Right renal cortex interstitium (tissue), 3 donors: ENCODE results near the gene WARS2. TPM values are rescaled to one million over a fixed set of nuclear protein-coding genes. Genes with fewer than 3 reads are reported as not detected.

Experiments used
- DNase-seq, 3 donors: peaks; one replicate each; pipeline ENCODE4 v3.0.0-alpha.2; 2013; ENCODE audit warnings: low read depth in 3 of 3, low spot score in 2 of 3
- polyA plus RNA-seq, 3 donors: library from polyadenylated mRNA; unstranded; fragments of 120-200 nt; gene quantifications; one replicate each; pipeline ENCODE4 v1.2.1, GENCODE V29; 2013; ENCODE audit not compliant: insufficient read length in 3 of 3

WARS2 gene
- polyA plus RNA-seq, 3 donors: 19.2 to 22.6 (median 19.3) TPM

DNA sequence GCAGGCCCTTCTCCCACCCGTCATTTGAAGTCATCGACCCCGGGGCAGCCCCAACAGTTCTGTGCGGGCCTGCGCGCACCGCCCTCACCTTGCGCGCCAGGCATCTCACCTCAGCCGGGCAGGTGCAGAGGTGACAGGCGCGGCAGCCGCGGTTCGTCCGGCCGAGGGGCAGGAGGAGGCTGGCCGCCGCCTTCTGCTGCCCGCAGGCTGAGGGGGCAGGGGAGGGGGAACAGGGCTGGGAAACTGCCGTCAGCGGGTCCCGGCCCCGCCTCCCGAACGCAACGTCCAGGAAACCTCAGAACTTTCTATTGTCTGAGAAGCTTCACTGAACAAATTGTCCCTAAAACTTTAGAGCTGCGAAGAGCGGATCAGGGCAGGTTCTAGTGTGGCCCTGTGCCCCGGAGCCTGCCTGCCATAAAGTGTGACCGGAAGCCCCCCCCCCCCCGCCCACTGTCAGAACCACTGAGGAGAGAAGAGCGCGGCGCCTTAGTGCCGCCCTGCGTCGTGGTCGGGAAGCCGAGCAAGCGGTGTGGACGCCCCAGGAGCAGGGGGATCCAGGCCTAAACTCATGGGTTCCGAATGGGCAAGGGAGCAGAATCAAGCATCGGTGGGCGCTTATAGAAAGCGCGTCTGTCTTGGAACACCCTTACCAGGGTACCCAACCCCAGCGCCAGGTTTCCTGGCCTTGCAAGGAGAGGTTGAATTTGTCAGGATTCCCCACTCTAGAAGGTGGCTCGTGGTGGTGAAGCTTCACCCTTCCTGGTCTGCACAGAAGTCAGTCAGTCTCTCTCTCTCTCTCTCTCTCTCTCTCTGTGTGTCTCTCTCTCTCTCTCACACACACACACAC lies 139.0 kb downstream of the WARS2 start:
- DNase-seq: no peak

DNA sequence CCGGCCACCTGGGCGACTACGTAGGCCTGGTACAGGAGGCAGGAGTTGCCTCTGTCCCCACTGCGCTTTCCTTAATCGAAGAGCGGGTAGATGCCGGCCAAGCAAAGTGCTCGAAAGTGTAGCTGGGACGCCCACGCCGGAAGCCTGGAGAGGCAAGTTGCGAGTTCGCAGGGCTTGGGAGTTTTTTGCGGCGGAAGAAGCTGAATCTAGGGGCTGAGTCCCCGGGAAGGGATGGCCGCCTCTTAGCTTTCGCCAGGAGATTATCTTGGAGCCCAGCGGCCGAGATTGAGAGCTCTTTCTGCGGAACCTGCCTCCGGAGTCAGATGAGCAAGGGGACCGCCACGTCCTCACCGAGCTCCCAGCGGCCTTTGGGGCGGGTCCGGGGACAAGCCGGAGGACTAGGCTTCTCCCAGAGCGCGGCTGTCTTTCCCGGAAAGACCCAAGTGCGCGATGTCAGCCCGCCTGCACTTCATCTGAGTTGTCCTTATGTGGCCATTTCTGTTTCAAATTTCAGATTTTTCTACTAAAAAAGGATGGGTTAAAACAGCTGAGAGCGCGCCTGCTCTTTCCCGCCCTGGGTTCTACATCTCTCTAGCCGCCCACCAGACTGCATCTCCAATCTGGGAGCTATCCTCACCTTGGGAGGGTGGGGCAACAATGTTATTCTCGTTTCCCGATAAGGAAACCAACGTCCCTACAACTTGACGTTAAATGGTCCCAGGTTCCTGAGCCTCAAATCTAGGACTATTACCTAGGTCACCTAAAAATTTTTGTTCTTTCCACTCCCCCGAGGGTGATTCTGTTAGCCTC lies 139.9 kb downstream of the WARS2 start:
- no peak for DNase-seq

DNA sequence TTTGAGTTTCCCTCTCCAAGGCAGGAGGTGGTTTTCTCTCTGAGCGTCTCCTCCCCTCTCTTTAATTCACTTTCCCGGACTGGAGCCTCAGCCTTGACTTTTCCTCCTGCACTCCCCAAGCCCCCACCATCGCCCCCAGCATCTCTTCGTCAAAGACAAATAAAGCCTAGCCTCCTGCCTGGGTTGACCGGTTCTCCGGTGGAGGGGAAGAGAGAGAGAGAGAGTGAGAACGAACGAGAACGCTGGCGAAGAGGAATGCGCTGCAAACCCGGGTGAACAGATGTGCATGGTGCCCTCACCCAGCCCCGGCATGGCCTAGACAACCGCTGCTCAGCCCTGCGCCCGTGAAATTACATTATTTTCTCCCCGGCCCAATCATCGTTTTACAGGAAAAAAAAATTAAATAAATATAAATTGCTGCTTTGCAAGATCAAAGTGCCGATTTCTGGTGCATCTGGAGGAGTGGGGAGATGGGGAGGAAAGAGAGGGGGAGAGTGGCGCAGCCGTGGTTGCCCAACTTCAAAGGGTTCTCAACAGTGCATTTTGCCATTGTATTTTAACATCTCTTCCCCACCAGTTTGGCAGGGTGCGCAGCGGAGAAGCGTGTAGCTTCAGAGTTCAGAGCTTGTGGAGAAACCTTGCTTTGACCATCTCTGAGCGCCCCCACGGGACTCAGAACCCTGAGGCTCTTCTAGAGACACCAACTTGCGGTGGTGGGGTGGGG lies 140.9 kb downstream of the WARS2 start:
- DNase-seq: no peak

DNA sequence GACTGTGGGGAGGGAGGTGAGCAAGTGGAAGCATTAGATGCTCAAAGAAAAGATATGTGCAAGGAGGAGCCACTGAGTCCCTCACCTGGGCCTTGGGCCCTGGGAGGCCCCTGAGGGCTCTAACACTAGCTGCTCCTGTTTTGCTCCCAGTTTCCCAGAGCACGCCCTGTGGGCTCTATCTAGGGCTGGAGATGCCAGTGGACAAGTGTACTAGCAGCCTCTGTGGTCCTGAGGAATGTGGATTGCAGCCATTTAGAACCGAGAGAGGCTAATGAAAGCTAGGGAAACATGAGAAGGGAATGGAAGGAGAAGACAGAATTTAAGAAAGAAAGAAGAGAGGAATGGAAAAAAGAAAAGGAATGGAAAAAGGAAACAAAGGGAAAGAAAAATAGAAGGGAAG lies 142.3 kb downstream of the WARS2 start:
- no peak for DNase-seq

DNA sequence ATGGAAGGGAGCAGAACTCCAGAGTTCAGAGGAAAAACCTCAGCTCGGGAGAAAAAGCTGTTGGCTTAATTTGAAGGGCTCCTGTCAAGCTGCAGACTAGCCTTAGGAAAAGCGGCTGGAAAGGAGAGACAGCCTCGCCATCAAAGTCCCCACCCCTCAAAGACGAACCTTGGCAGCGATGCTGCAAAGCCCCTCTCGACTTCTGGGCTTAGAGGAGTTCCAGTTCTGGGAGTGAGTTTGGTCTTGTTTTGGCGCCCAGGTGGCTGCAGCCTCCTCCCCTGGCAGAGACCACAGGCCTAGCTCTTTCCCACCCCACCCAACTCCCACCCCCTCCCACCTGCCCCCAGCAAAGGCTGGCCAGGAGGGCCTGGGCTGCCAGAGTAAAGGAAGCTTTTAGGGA lies 143.2 kb downstream of the WARS2 start:
- DNase-seq: no peak

DNA sequence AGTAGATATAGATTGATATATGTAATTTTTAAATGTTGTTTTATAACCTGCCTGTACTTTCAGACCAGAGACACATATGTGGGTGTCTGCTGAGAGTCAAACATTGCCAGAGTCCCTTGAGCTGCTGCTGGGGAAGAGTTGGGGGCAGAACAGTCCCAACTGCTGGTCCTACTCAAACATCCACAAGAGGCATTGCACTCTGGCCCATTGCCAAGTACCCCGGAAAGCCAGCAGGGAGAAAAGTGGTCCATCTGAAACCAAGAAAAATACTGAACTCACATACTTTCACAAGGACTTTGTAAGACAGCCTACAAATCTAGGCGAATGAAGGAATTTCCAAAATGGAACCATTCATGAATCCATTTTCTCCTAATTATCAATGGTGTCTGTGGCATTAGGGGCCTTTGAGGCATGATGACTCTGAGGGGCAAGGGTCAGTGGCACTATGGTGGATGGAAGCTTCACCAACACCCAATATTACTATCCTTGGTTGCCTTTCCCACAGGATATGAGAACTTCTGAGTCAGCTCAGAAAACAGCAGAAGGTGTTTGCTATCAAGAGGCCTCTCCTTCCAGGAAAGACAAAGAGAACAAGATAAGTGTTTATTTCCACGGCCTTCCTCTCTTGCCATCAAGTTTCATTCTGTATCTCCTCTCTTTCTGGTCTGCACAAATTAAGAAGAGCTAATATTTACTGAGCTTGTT lies 145.0 kb downstream of the WARS2 start:
- DNase-seq: no peak

DNA sequence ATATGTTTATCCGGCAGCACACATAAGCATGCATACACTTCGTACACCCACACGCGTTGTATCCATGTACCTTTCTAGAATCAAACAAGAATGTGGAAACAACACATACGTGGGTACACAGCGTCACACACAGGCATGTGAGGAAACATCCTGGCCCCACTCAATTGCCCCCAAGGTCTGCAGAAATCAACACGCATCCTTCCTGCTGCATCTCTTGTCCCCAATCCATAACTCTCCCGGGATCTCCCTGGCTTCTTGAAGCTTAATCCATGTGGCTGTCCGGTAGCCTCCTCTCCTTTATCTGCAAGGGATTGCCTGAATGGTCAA lies 146.8 kb downstream of the WARS2 start:
- no peak for DNase-seq

DNA sequence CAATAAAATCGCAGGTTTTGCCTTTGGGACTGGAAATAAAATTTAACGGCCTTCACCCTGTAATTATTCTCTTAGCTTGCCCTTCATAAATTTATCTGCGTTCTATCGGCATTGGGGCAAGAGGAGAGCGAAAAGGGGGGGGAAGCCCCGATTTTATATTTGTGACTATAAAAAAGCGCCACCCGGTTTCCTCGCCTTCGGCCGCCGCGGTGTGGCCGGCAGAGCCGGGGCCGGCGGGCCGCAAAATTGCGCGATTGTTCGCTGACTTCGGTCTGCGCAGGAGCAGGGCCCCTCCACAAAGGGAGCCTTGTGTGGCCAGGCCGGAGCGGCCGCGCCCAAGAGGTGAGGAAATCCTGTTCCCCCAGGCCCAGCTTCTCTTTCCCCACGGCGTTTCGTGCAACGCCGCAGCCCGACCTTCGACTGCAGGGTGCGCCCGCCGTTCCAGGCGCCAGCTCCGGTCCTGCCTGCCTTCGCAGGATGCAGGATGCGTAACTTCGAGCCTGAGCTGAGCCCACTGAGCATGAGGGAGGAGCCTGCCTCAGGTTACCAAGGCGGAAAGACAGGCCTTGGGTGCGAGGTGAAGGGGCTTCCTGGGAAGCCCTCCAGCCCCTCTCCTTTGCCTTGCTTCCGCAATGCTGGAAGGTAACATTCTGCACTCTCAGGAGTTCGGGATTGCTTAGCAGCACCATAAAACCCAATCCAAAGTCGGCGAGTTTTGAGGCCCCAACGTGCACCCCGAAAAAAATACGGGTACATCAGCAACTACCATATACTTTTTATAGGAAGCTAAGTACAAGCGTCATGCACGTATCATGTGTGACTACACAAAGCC lies 147.4 kb downstream of the WARS2 start:
- DNase-seq: no peak

DNA sequence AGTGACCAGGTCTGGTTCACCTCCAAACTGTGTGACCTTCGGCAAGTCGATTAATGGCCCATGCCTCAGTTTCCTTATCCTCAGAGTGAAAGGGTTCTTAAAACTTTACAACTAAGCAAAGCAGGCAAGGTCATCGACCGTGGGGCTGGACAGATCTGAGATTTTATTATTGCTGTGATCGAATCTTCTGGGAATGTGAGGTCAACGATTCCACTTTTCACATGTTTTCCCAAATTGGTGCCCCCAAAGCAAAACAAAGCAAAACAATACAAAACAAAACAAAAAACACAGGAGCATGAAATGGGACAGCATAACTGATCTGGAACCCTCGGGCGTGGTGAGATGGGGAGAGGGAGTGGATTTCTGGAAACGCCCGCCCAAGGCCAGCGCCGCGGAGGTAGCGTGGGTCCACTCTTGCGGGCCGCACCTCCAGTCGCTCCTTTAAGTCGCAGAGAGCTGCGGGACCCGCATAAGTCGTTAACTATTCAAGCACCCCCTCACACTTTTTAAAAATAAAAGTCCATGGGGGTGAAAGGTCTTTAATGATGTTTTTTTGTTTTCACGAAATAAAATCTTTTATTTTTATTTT lies 148.1 kb downstream of the WARS2 start:
- DNase-seq: no peak

DNA sequence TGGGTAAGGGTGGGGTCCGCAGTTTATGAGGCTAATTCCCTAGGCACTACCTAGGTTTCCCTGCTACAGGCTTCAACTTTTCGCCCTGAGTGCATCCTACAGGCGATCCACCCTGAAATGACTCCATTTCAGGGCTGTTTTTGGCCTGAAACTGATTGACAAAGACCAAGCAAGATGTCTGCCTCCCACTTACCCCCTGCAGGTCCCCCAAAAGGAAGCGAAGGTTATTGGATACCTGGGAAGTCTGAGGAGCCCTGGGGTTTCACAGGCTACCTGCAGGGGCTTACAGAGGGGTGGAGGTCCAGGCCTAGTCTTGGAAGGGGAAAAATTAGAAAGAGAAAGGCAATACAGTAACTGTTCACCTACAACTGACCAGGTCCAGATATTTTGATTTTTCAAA lies 149.0 kb downstream of the WARS2 start:
- no peak for DNase-seq

DNA sequence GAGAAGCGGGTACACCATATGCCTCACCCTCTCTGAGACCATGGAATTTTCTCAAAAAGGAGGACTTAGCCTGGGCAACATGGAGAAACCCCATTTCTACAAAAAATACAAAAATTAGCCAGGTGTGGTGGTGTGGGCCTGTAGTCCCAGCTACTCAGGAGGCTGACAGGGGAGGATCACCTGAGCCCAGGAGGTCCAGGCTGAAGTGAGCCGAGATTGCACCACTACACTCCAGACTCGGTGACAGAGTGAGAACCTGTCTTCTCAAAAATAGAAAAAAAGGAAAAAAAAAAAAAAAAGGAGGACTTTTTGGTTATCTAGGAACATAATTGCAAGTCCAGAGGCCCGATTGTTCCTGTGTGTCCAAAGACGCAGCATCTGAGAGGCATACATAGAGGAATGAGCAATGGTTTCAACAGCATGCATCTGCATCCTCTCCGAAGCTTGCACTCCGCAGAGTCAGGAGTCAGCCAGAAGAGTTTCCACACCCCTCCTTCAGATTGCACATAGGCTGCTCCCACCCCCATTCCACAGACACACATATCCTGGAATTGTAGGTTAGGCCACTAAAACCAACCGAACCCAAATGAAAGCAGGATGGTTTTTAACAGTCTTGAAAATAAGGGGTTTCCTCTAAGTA lies 149.8 kb downstream of the WARS2 start:
- no peak for DNase-seq

DNA sequence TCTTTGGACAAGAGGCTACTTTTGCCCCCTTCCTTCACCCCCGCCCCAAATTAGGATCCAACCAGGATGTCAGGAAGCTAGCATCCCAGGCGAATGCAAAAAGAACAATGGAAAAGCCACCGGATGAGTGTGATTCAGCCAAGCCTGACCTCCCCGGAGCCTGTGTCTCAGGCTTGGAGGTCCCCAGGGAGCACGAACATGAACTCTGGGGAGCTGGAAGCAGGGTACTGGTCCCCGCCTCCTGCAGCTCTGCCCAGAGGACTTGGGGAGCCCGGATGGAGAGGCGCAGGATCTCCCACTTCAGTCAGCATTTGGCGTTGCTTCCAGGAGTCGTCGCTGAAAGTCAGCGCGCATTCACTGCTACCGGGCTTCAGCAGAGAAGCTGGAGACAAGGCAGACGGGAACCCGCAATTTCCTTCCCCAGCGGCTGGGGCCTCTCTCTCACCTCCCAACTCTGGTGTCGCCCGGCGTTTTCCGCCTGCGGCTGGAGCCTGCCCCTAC lies 150.5 kb downstream of the WARS2 start:
- DNase-seq: no peak

DNA sequence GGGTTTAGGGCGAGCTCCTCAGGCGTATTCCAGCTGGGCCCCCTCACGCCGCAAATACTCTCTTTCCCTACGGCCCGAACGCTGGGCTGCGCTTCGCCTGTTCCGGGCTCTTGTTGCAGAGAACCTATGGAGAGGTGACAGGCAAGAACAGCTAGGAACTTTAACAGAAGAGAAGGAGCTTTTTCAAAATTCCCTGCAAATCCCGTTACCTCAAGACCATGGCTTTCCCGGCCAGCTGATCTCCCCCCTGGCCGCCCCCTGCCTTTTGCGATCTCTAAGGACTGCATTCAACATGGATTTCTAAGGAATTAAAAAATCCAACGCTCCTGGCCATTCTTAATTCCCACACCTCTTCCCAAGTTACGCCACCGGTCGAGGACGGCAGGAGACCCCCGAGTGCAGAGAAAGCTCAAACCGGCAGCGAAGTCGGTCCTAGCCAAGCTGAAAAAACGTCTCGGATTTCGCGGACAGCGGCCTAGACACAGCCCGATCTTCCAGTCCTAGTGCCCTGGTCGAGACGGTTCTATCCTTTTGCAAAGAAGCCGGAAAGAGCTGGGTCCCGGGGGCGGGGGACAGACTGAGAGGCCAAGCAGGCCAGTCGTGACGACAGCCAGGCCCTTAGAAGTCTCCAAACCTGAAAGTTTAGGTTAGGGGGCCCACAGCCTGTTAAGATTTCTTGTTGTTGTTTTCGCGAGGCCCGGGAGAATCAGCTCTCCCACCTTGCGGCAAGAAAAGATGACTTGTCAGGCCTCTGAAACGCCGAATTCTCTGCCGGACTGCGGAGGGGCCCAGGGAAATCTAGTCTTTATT lies 151.2 kb downstream of the WARS2 start:
- DNase-seq: no peak

DNA sequence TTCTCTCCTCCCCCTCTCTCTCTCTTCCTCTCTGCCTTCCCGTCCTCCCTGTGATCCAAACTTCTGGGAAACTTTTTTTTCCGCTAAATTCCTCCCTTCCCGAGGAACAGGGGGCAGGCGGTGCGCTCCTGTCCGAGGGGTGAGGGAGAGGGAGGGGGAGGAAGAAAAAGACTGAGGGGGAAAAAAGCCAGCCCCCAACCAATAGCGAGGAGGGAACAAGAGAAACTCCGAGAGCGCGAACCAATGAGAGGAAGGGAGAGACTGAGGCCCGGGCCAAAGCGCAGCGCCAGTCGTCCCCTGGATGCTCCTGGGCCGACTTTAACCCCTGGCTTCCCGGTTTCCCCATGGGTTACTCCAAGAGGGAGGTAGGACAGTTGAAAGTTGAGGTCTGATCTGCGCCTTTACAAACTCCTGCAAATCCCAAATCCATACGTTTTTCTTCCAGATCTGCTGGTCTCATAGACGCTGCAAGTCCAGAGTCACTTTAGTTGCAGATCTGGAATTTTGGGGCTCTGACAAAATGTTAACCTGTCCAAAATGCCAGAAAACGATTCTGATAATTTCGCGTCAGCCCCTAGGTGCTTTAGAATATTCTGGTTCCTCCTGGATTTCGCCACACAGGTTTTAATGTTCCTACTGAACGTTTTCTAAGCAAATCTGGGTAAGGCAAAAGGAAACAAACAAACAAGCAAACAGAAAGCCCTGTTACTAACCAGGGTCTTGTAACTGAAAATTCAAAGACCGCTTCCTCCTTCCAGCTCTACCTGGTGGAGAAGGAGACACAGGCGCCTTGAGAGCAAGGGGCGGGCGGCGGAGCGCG lies 152.1 kb downstream of the WARS2 start, which contains the start of gene TBX15:
Gene TBX15 (minus strand): TSS at position 158 of the 820 bp plus-strand sequence. CDS start 548 bp downstream, outside the sequence.
- no peak for DNase-seq

DNA sequence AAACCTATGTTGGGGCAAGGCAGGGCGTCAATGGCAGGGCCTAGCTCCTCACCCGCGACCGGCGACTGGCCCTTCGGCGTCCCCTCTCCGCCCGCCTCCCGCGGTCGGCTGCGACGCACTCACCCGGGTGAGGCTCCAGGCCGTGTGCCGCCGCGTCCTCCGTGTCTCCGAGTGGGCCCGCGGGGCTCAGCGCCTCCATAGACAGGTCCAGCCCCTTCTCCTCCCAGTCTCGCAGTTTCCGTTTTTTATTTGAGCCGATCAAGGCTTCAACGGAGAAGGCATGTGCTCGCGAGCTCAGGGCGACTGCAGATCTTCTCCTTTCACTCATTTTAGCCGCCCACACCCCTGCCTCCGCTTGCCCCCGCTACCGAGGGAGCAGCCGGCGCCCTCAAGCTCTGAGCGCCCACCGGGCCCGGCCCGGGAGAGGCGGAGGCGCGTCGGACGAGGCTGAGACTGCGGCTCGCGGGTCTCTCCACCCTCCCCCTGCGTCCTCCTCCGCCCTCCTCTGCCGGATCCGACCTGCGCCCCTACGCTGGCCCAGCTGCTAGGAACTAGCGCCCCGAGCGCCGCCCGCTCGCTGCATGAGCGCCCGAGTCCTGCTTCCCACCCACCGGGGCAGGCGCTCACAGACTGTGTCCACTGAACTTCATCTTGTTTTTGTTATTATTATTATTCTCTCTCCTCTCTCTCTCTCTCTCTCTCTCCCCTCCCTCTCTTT lies 152.8 kb downstream of the WARS2 start:
- DNase-seq: no peak
